ENCODE measurements around the gene C1orf159. TPM values are rescaled to one million over a fixed set of nuclear protein-coding genes. Genes with fewer than 3 reads are reported as not detected.
"Not testable (repeated sequence)": the region's sequence is repeated elsewhere in the genome, so short reads cannot be mapped to it uniquely, and the experiment has no call there.

The C1orf159 gene
- polyA plus RNA-seq, 1 donor (not counting 4 experiments of a cell fraction or from before 2014, with no cell fraction given) = 6.1 TPM

GRCh38 chr1:1058088-1058905, 57.6 kb downstream of the C1orf159 start:
- FAIRE-seq (no peak), DNase-seq (ENCODE audit: low read depth, low spot score) (no peak)
- Histone ChIP-seq H3K9me1 (ENCODE audit: control insufficient read depth, extremely low read depth, insufficient read depth, low read length) (no peaks in the 10 kb centered on the region), H3K36me3 (ENCODE audit: control insufficient read depth in 2 of 2, extremely low read depth in 1 of 2, insufficient read depth in 2 of 2, low read length in 2 of 2) (peaks cover 15 to 17% of the 10 kb centered on the region in 2 experiments), H3K27ac (ENCODE audit: control insufficient read depth, insufficient read depth, low read length) (no peak overlapping the region), H3K4me1 (ENCODE audit: control insufficient read depth, extremely low read depth, insufficient read depth, low read length) (peaks cover 11% of the 10 kb centered on the region), H3K27me3 (ENCODE audit: control insufficient read depth, extremely low read depth, insufficient read depth, low read length) (peaks cover 29% of the 10 kb centered on the region), H3K4me3 (ENCODE audit: control insufficient read depth in 2 of 3, extremely low read depth in 1 of 3, insufficient read depth in 2 of 3, low read depth in 1 of 3, low read length in 3 of 3) (no peak overlapping the region), H3K4me2 (ENCODE audit: control insufficient read depth, extremely low read depth, insufficient read depth, low read depth, low read length) (peak overlapping the region; percentile 82), H3K79me2 (ENCODE audit: control insufficient read depth, insufficient read depth, low read length) (no peaks in the 10 kb centered on the region), H3K9me3 (ENCODE audit: control insufficient read depth, low read depth, low read length) (no peaks in the 10 kb centered on the region), H3K9ac (ENCODE audit: control insufficient read depth, extremely low read depth, insufficient read depth, low read length) (no peak overlapping the region), H4K20me1 (ENCODE audit: control insufficient read depth, extremely low read depth, insufficient read depth, low read length) (peaks cover 22% of the 10 kb centered on the region), H2AFZ (ENCODE audit: control insufficient read depth, low read length) (no peak overlapping the region)
- TF ChIP-seq EZH2 (IDR thresholded peaks at IDR 0.05; ENCODE audit: low read length) (no peak), CTCF (optimal IDR thresholded peaks at IDR 0.05 in 1 of 3, IDR thresholded peaks at IDR 0.05 in 1 of 3, conservative IDR thresholded peaks at IDR 0.05 in 1 of 3; ENCODE audit: extremely low read depth in 1 of 3, insufficient read depth in 2 of 3, low read length in 3 of 3) (no peak)
- dilution Hi-C loops (cut with MboI; ENCODE audit: extremely low pct_ligation_motif_present, low sequenced_read_pairs) = no loop called here

- dilution Hi-C loops (cut with MboI; ENCODE audit: extremely low pct_ligation_motif_present, low sequenced_read_pairs) = not testable (repeated sequence)
These were observed 58.2 kb downstream of the C1orf159 start for GRCh38 chr1:1057769-1058087.

More at GRCh38 chr1:1057769-1058087, 58.2 kb downstream of the C1orf159 start:
- not testable (repeated sequence) for H3K9me3 ChIP-seq (ENCODE audit: control insufficient read depth, low read depth, low read length); H3K4me3 ChIP-seq (ENCODE audit: control insufficient read depth in 2 of 3, extremely low read depth in 1 of 3, insufficient read depth in 2 of 3, low read depth in 1 of 3, low read length in 3 of 3); H2AFZ ChIP-seq (ENCODE audit: control insufficient read depth, low read length); H3K4me2 ChIP-seq (ENCODE audit: control insufficient read depth, extremely low read depth, insufficient read depth, low read depth, low read length); FAIRE-seq; H3K27ac ChIP-seq (ENCODE audit: control insufficient read depth, insufficient read depth, low read length); H3K4me1 ChIP-seq (ENCODE audit: control insufficient read depth, extremely low read depth, insufficient read depth, low read length); H3K79me2 ChIP-seq (ENCODE audit: control insufficient read depth, insufficient read depth, low read length); DNase-seq (ENCODE audit: low read depth, low spot score); H3K9me1 ChIP-seq (ENCODE audit: control insufficient read depth, extremely low read depth, insufficient read depth, low read length); H3K9ac ChIP-seq (ENCODE audit: control insufficient read depth, extremely low read depth, insufficient read depth, low read length)
- peaks cover 16 to 22% of the 10 kb centered on the region in 2 experiments for H3K36me3 ChIP-seq (ENCODE audit: control insufficient read depth in 2 of 2, extremely low read depth in 1 of 2, insufficient read depth in 2 of 2, low read length in 2 of 2)
- H4K20me1 ChIP-seq (ENCODE audit: control insufficient read depth, extremely low read depth, insufficient read depth, low read length) = peaks cover 22% of the 10 kb centered on the region
- peaks cover 27% of the 10 kb centered on the region for H3K27me3 ChIP-seq (ENCODE audit: control insufficient read depth, extremely low read depth, insufficient read depth, low read length)

Data from keratinocyte (primary cell).